HG03457 (cell line): Measurements from ENCODE around the gene SLC6A13.
"Not testable (repeated sequence)": the region's sequence is repeated elsewhere in the genome, so short reads cannot be mapped to it uniquely, and the experiment has no call there.

Experiments
- ATAC-seq: cut with Tn5 transposase; IDR thresholded peaks from one replicate; pipeline ENCODE4 v1.9.1; 2021; ENCODE audit warnings: moderate number of reproducible peaks; ENCODE audit not compliant: unreplicated experiment

The SLC6A13 gene

DNA sequence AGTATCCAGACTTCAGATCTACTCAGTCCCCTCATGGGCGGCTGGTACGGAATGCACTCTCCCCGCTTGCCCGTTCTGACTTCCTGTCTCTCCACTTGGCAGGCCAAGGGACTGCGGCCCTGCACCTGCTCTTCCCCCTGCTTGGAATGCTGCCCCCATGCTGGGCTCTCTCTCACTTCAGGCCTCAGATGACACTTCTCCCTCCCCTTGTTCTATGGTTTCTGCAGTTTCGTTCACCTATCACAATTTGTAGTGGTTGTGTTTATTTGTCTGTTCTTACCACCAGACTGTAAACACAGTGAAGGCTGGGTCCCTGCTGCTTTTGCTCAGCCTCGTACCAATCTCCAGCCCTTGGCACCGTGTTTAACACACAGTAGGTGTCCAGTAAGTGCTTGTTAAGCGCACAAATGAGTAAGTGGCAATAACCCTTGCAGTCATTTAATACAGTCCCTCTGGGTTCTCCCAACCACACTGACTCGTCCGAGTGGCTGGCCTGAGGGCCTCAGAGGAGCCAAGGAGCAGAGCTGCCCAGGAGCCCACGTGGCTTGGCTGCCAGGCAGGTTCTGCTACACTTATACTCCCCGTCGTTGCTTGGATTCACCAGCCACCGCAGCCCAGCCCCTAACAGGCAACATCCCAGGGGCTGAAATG lies 60.4 kb downstream of the SLC6A13 start:
- no peak for ATAC-seq

DNA sequence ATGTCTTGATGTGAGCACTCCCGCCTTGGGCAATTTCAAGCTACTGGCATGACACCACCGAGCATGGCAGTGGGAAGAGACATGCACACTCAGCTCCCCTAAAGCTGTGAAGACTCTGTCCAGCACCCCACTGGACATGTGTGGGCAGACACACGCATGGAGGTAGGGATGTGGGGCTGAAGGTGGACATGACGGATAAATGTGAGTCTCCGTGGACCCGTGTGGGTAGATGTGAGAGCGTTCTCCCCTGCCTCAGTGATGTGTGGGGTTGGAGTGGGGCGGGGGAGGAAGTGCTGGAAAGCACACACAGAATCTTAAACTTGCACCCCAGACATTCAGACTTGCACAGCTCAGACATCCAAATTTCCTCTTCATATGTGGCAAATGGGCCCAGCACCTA lies 61.3 kb downstream of the SLC6A13 start:
- ATAC-seq, result no peak

DNA sequence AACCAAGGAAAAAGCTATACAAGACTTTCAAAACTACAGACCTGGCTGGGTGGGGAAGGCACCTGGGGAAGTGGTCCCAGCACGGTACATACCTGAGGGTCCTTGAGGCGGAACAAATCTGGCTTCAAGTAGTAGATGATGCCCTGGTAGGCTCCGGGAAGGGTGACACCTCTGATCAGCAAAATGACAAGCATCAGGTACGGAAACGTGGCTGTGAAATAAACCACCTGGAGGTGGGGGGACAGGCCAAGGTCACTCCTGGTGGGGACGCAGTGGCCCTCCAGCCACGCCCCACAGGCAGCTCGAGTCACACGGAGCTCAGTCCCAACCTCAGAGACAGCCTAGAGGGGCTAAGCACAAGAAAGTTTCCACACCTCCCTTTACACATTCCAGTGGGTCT lies 63.9 kb downstream of the SLC6A13 start:
- no peak for ATAC-seq

- no peak for ATAC-seq
Observed at GRCh38 chr12:197911-198695, 64.5 kb downstream of the SLC6A13 start.

GRCh38 chr12:197347-197746 lies 65.3 kb downstream of the SLC6A13 start:
- ATAC-seq, result no peak

DNA sequence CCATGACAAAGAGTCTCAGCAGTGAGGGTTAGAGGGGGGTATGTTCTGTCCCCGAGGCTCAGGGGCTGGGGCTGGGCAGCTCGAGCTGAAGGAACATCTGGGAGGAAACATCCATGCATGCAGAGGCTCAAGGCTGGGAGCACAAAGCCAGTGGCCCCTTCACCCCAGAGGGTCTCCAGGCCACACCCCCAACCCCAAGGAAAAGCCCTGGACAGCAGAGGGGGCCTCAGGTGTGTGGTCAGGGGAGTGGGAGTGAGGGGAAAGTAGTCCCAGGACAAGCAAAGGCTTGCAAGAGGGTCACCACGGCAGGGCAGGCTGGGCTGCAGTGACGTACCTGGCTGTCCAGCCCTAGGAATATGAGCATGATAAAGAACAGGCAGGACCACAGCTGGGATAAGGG lies 66.2 kb downstream of the SLC6A13 start:
- ATAC-seq, result no peak

DNA sequence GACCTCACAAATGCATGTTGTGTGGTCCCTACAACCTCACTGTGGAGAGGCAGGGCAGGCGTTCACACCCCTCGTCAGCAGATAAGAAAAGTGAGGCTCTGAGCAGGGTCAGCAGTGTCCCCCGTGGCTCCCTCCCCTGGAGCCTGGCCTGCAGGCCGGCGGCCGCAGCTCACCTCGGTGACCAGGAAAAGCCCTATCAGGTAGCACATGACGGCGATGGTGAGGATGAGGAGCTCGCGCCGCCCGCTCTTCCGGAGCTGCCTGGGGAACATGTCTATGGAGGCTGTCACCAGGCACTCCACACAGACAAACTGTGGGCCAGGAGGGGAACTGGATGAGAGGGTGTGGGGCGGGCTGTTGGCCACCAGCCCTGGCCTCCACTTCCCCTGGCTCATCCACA lies 66.7 kb downstream of the SLC6A13 start:
- ATAC-seq, result no peak

DNA sequence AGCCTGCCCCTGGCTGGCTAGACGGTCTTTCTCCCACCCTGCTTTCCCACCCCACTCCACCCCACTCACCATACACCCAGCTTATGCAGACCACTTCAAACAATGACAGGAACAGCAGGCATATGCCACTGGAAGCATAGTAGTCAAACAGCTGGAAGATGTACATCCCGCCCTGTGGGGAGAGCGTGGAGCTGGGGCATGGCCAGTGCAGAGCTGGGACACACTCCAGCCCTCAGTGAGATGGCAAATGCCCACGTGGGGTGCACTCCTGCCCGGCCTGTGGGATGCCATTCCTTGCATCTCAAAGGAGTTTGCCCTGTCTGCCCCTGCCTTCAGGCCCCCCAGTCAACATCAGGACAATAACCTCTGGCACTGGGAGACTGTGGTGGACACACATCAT lies 67.5 kb downstream of the SLC6A13 start:
- ATAC-seq, result no peak

DNA sequence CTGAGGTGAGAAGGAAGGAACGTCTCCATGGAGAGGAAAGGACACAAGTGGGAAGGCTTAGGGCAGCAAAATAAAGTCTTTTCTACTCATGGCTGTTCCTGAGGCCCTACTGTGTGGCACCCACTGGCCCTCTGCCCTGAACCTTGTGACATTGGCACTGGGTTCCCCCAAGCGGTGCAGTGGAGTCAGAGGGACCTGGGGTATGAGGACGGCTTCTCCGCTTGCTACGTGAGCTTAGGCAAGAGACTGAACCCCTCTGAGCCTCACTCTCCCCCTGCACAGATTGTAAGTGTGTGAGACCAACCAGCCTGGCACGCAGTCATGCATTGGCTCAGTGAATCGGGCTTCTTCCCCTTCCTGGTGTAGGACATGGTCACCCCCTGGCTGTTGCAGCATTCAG lies 68.4 kb downstream of the SLC6A13 start:
- no peak for ATAC-seq

DNA sequence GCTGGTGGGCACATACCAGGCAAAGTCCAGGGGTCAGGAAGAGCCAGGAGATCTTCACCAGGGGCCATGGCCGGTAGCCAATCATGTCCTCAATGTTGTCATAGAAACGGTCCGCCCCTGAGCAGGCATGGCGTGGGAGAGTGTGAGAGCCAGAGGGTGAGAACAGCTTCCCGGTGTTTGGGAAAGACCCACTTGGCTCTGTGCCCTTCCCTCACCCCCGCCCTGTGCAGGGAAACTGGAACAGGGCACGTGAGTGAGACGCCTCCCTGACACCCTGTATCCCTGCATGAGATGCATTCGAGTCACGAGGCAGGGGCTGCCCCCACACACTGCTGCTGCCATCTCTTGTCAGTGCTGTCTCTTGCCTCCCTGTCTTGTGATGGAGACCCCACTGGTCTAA lies 69.4 kb downstream of the SLC6A13 start:
- no peak for ATAC-seq

DNA sequence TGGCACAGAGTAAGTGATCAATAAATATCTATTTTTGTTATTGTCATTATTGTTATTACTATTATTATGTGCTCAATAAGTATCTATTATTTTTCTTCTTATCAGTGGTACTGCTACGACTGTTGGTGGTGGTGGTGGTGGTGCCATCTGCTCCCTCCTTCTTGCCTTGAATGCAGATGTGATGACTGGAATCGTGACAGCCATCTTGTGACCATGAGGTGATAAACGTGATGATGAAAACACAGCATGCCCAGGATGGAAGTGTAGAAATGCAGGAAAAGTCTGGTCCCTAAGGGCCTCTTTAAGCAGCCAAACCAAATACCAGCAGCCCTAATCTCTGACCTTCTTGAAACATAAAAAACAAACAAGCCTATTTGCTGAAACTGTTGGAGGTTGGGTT lies 71.1 kb downstream of the SLC6A13 start:
- no peak for ATAC-seq

GRCh38 chr12:190881-191280 lies 71.8 kb downstream of the SLC6A13 start:
- ATAC-seq, result no peak

DNA sequence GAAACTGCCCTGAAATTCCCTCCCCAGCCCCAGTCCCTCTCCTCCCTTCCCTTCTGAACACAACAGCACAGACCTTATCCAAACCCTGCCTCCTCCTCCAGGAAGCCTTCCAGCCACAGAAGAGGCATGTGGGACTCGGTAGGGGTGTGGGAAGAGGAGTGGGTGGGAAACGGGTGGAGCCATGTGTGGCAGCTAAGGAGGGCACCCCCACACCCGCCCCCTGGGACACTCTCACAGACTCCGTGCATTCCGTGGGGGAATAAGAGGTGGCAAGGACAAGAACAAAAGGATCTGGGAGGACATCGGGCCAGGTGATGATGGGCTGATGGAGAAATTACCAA lies 73.0 kb downstream of the SLC6A13 start:
- ATAC-seq, result no peak

DNA sequence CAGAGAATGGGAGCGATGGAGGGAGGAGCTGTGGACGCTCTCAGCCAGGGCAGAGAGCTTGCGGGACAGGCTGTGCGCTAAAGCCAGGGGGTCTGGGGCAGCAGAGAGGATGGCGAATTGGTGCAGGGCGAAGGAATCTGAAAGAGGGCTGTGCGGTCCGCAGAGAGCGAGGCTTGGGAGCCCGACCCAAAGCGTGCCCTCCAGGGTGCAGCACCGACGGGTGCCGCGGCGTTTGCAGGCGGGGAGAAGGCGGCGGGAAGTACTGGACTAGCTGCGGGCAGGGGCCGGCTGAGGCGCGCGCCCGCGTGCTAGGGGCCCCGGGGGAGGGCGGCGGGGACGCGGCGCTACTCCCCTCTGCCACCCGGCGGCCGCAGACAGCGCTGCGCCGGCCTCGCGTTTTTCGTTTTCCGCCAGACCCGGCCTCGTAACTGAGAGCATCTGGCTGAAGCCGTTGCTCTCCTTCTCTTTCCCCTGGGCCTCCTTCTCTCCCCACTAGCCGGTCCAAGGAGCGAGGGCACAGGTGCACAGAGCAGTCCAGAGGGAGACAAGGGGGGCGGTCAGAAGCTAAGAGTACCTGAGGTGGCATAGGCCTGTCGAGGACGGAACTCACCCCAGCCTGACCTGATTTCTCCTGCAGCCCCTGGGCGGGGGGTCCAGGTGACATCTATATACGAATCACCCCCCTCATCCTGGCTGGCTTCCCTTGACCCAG lies 73.6 kb downstream of the SLC6A13 start:
- no peak for ATAC-seq

DNA sequence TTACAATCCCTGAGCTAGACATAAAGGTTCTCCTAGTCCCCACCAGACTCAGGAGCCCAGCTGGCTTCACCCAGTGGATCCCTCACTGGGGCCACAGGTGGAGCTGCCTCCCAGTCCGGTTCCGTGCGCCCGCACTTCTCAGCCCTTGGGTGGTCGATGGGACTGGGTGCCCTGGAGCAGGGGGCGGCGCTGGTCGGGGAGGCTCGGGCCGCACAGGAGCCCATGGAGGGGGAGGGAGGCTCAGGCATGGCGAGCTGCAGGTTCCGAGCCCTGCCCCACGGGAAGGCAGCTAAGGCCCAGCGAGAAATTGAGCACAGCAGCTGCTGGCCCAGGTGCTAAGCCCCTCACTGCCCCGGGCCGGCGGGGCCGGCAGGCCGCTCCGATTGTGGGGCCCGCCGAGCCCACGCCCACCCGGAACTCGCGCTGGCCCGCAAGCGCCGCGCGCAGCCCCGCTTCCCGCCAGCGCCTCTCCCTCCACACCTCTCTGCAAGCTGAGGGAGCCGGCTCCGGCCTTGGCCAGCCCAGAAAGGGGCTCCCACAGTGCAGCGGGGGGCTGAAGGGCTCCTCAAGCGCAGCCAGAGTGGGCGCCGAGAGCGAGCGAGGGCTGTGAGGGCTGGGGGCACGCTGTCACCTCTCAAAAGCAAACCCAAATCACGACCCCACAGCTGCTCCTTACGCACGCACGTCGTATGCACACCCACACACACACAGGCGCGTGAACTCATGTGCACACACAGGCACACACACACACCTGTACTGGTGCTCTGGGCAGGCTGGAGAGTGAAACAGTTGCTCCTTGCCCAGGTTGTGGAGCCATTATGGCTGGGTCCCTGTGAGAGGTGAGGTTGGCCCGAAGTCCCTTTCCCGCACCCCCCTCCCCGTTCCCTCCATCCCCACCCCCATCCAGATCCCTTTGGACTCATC lies 74.4 kb downstream of the SLC6A13 start:
- not testable (repeated sequence) for ATAC-seq

DNA sequence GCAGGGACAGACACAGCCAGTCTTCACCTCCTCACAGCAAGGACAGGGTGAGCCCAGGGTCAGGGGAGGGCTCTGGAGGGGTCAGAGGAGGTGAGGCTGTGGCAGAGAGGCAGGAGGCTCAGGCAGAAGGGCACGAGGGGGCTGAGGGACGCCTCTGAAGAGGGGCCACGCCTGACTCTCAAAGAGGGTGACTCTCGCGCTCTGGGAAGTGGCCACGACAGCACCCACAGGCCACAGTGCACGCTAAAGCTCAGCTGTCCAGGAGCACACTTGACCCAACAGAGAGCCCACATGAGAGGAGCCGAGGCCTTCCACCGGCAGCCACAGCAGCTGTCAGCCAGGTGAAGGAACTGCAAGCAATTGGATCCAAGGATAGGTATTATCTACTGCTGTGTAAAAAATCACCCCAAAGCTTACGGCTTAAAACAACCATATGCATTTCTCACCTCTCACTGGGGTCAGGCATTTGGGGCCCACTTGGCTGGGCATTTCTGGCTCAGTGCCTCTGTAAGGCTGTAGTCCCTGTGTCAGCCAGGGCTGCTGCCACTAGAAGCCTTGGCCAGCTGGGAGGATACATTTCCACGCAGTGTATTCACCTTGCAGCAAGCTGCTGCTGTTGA lies 76.5 kb downstream of the SLC6A13 start:
- ATAC-seq, result no peak

GRCh38 chr12:185576-185955 lies 77.1 kb downstream of the SLC6A13 start:
- no peak for ATAC-seq

- ATAC-seq, result no peak
Observed at GRCh38 chr12:184811-185575, 77.6 kb downstream of the SLC6A13 start.

- ATAC-seq, result no peak
Observed at GRCh38 chr12:182381-182892, 80.2 kb downstream of the SLC6A13 start.

GRCh38 chr12:181921-182320 lies 80.7 kb downstream of the SLC6A13 start:
- ATAC-seq, result no peak
